K562 (cell line): ENCODE data around the gene NIFK. TPM values are rescaled to one million over a fixed set of nuclear protein-coding genes. Genes with fewer than 3 reads are reported as not detected.
A peak's percentile ranks its signal among the peaks of the same experiment; 100 is the strongest.

ENCODE experiments used
- ERF ChIP-seq: fragments of 450-650 bp; formaldehyde crosslinking; IDR thresholded peaks from 2 replicates; pipeline ENCODE4 v1.4.0; 2020; ENCODE audit warnings: mild to moderate bottlenecking, mixed read lengths
- FOXJ2 ChIP-seq: fragments of 200-800 bp; sonication (Bioruptor generic); IDR thresholded peaks from 2 replicates; pipeline ENCODE4 v1.6.1; 2016; ENCODE audit warnings: missing genetic modification characterization, missing compliant biosample characterization
- GABPA ChIP-seq: fragments of 200-800 bp; sonication (Bioruptor generic); conservative IDR thresholded peaks from 2 replicates; pipeline ENCODE4 v1.6.1; 2016; ENCODE audit warnings: low read depth, missing genetic modification characterization, missing compliant biosample characterization
- GABPB1 ChIP-seq: sonication (generic); formaldehyde crosslinking; IDR thresholded peaks from 2 replicates; pipeline ENCODE4 v1.8.0; 2022; ENCODE audit warnings: mild to moderate bottlenecking, missing genetic modification reagents
- NRF1 ChIP-seq, 2 experiments: fragments of 450-650 bp; IDR thresholded peaks in 1 of 2; conservative IDR thresholded peaks in 1 of 2; 2 replicates each; pipeline ENCODE4 v1.6.1; 2014; ENCODE audit warnings: mild to moderate bottlenecking in 2 of 2
- OTX1 ChIP-seq: fragments of 450-650 bp; formaldehyde crosslinking; IDR thresholded peaks from 2 replicates; pipeline ENCODE4 v1.4.0; 2022; ENCODE audit warnings: mild to moderate bottlenecking
- RBBP5 ChIP-seq: fragments of 200-600 bp; sonication (generic); IDR thresholded peaks from 2 replicates; pipeline ENCODE4 v1.6.1; 2012; ENCODE audit warnings: borderline replicate concordance, mild to moderate bottlenecking, low read length, control low read depth, inconsistent platforms; ENCODE audit not compliant: insufficient read depth, poor library complexity, severe bottlenecking
- SETDB1 ChIP-seq: IDR thresholded peaks from one replicate; pipeline ENCODE4 v1.6.1; 2012; ENCODE audit warnings: low read length, control low read depth, inconsistent platforms
- SIX5 ChIP-seq, 2 experiments: IDR thresholded peaks; 2 replicates each; pipeline ENCODE4 v1.6.1; 2011; ENCODE audit warnings: low read length in 2 of 2, borderline replicate concordance in 1 of 2, low read depth in 1 of 2, mild to moderate bottlenecking in 1 of 2, moderate library complexity in 1 of 2; ENCODE audit not compliant: insufficient read depth in 1 of 2
- SMAD2 ChIP-seq: fragments of 150-350 bp; IDR thresholded peaks from 2 replicates; pipeline ENCODE4 v1.6.1; 2014; ENCODE audit warnings: low read depth, mild to moderate bottlenecking, low read length
- ZBTB1 ChIP-seq: sonication (generic); formaldehyde crosslinking; IDR thresholded peaks from 2 replicates; pipeline ENCODE4 v1.8.1; 2023; ENCODE audit warnings: missing genetic modification reagents, low read depth, mild to moderate bottlenecking, borderline replicate concordance
- ZC3H8 ChIP-seq: fragments of 450-650 bp; IDR thresholded peaks from 2 replicates; pipeline ENCODE4 v1.6.1; 2017
- ZNF764 ChIP-seq: fragments of 250-450 bp; sonication (Bioruptor Pico); IDR thresholded peaks from 2 replicates; pipeline ENCODE4 v1.4.0; 2020; ENCODE audit warnings: low read depth, mild to moderate bottlenecking, moderate library complexity
- polyA plus RNA-seq, 8 experiments: library from polyadenylated mRNA; depleted of rRNA in 4 of 8; stranded (reverse) in 5 of 8; unstranded in 3 of 8; fragments of >200 nt; fragmentation: Nextera tagmentation in 2 of 8; fragmentation: Illumina TruSeq in 1 of 8; extraction: Ambion mirVana in 2 of 8; extraction: Trizol in 1 of 8; gene quantifications; 2 replicates each; pipeline versions ENCODE4 v1.2.1 to v1.2.3, GENCODE V29; 2011 to 2014; ENCODE audit warnings: inconsistent platforms in 1 of 8, missing spikeins in 1 of 8
- total RNA-seq, 7 experiments: library from RNA; depleted of rRNA in 6 of 7; stranded (reverse); fragments of >200 nt in 6 of 7; fragmentation: Illumina TruSeq in 2 of 7; extraction: Trizol in 2 of 7; gene quantifications; 2 replicates each; pipeline versions ENCODE4 v1.2.1 to v1.2.3, GENCODE V29; 2011 to 2021; ENCODE audit warnings: low replicate concordance in 1 of 7
- TF ChIP-seq, protein P1 (sequence below): fragments of 450-650 bp; IDR thresholded peaks from 2 replicates; pipeline ENCODE4 v1.7.1; 2018; ENCODE audit warnings: mild to moderate bottlenecking, low read depth; ENCODE audit not compliant: partially characterized antibody
- TF ChIP-seq, protein P2 (sequence below): fragments of 200-400 bp; formaldehyde crosslinking; IDR thresholded peaks from 2 replicates; pipeline ENCODE4 v1.6.1; 2017; ENCODE audit warnings: mild to moderate bottlenecking, low read depth, low read length, moderate library complexity

Gene NIFK
- total and polyA plus RNA-seq, 9 of the 15 experiments (the other 6 are each of a cell fraction or from before 2014, with no cell fraction given): 60.2 to 426 (median 183) TPM

DNA sequence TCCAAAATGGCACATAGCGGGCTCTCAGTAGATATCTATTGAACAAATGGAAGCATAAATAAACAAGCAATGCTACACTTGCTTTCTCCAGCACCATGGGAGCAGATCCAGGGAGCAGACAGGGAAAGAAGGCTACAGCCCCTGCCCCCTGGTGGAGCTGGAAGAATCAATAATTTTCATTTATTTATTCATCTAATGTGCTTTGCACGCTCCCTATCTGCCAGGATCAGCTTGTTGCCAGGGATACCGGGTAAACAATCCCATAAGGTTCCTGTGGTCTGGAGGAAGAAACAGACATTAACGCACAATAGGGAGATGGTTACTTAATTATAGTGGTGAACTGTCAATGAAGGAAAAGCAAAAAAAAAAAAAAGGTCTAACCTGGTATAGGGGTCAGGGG is 47.3 kb downstream of the NIFK start (continued):
- no peak for TF ChIP-seq ZBTB1 (CRISPR knock-in tag)
- no peak for TF ChIP-seq OTX1 (CRISPR knock-in tag)
- no peak for TF ChIP-seq RBBP5
- TF ChIP-seq ERF: no peak
- TF ChIP-seq FOXJ2 (tag): peak; percentile 91
- TF ChIP-seq SETDB1: no peak
- TF ChIP-seq NRF1 (conservative IDR thresholded peaks at IDR 0.05 in 1 of 2, IDR thresholded peaks at IDR 0.05 in 1 of 2): no peak
- no peak for TF ChIP-seq GABPB1 (CRISPR knock-in tag)
- TF ChIP-seq GABPA (tag): no peak
- TF ChIP-seq SMAD2: no peak
- TF ChIP-seq, protein P1, sequence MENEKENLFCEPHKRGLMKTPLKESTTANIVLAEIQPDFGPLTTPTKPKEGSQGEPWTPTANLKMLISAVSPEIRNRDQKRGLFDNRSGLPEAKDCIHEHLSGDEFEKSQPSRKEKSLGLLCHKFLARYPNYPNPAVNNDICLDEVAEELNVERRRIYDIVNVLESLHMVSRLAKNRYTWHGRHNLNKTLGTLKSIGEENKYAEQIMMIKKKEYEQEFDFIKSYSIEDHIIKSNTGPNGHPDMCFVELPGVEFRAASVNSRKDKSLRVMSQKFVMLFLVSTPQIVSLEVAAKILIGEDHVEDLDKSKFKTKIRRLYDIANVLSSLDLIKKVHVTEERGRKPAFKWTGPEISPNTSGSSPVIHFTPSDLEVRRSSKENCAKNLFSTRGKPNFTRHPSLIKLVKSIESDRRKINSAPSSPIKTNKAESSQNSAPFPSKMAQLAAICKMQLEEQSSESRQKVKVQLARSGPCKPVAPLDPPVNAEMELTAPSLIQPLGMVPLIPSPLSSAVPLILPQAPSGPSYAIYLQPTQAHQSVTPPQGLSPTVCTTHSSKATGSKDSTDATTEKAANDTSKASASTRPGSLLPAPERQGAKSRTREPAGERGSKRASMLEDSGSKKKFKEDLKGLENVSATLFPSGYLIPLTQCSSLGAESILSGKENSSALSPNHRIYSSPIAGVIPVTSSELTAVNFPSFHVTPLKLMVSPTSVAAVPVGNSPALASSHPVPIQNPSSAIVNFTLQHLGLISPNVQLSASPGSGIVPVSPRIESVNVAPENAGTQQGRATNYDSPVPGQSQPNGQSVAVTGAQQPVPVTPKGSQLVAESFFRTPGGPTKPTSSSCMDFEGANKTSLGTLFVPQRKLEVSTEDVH: no peak
- no peak for TF ChIP-seq ZC3H8
- TF ChIP-seq SIX5 (IDR thresholded peaks at IDR 0.05; ENCODE audit: borderline replicate concordance in 1 of 2, insufficient read depth in 1 of 2, low read depth in 1 of 2, low read length in 2 of 2): no peak
- TF ChIP-seq, protein P2, sequence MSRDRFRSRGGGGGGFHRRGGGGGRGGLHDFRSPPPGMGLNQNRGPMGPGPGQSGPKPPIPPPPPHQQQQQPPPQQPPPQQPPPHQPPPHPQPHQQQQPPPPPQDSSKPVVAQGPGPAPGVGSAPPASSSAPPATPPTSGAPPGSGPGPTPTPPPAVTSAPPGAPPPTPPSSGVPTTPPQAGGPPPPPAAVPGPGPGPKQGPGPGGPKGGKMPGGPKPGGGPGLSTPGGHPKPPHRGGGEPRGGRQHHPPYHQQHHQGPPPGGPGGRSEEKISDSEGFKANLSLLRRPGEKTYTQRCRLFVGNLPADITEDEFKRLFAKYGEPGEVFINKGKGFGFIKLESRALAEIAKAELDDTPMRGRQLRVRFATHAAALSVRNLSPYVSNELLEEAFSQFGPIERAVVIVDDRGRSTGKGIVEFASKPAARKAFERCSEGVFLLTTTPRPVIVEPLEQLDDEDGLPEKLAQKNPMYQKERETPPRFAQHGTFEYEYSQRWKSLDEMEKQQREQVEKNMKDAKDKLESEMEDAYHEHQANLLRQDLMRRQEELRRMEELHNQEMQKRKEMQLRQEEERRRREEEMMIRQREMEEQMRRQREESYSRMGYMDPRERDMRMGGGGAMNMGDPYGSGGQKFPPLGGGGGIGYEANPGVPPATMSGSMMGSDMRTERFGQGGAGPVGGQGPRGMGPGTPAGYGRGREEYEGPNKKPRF: no peak
- no peak for TF ChIP-seq ZNF764
